Astrocyte (in vitro differentiated cells and primary cell): ENCODE results near the gene RSPH10B. TPM values are rescaled to one million over a fixed set of nuclear protein-coding genes. Genes with fewer than 3 reads are reported as not detected.
"Not testable (repeated sequence)": the region's sequence is repeated elsewhere in the genome, so short reads cannot be mapped to it uniquely, and the experiment has no call there.

Experiments
- DNase-seq: peaks from one replicate; pipeline ENCODE4 v3.0.0-alpha.2; 2010; ENCODE audit warnings: low read depth
- FAIRE-seq: peaks from 2 replicates; lab custom pipeline; 2011; peaks lifted over from hg19 to GRCh38; lab: Jason Lieb, UNC
- H2AFZ ChIP-seq: 2 replicates; pipeline ENCODE4 v1.6.0; 2012; ENCODE audit warnings: low read depth, low read length, inconsistent platforms
- H3K27ac ChIP-seq: 2 replicates; pipeline ENCODE4 v1.5.1; 2011; ENCODE audit warnings: low read depth, low read length, inconsistent platforms
- H3K27me3 ChIP-seq: 2 replicates; pipeline ENCODE4 v1.6.0; 2011; ENCODE audit warnings: low read length, inconsistent platforms; ENCODE audit not compliant: insufficient read depth
- H3K36me3 ChIP-seq: 2 replicates; pipeline ENCODE4 v1.5.1; 2011; ENCODE audit warnings: low read length, inconsistent platforms; ENCODE audit not compliant: insufficient read depth
- H3K4me1 ChIP-seq: 2 replicates; pipeline ENCODE4 v1.5.1; 2011; ENCODE audit warnings: low read length, inconsistent platforms; ENCODE audit not compliant: insufficient read depth
- H3K4me2 ChIP-seq: 2 replicates; pipeline ENCODE4 v1.6.0; 2012; ENCODE audit warnings: low read length, inconsistent platforms
- H3K4me3 ChIP-seq: 2 replicates; pipeline ENCODE4 v1.5.1; 2011; ENCODE audit warnings: low read depth, mild to moderate bottlenecking, low read length, inconsistent platforms; ENCODE audit not compliant: insufficient read depth
- H3K79me2 ChIP-seq: 2 replicates; pipeline ENCODE4 v1.6.0; 2012; ENCODE audit warnings: mild to moderate bottlenecking, low read length, inconsistent platforms; ENCODE audit not compliant: insufficient read depth
- H3K9ac ChIP-seq: 2 replicates; pipeline ENCODE4 v1.6.0; 2012; ENCODE audit warnings: mild to moderate bottlenecking, low read length, inconsistent platforms
- H3K9me3 ChIP-seq: 2 replicates; pipeline ENCODE4 v1.5.1; 2012; ENCODE audit warnings: low read depth, mild to moderate bottlenecking, low read length, inconsistent platforms; ENCODE audit not compliant: insufficient read depth
- H4K20me1 ChIP-seq: 2 replicates; pipeline ENCODE4 v1.6.0; 2012; ENCODE audit warnings: low read length, inconsistent platforms; ENCODE audit not compliant: insufficient read depth
- H3K27ac Mint-ChIP-seq: one replicate; pipeline ENCODE4 v1.8.0; 2021; ENCODE audit warnings: mild to moderate bottlenecking, mixed read lengths; ENCODE audit not compliant: unreplicated experiment
- H3K27me3 Mint-ChIP-seq: one replicate; pipeline ENCODE4 v1.8.0; 2021; ENCODE audit warnings: low read depth, mixed read lengths; ENCODE audit not compliant: unreplicated experiment
- H3K36me3 Mint-ChIP-seq: one replicate; pipeline ENCODE4 v1.8.0; 2021; ENCODE audit warnings: low read depth, mixed read lengths; ENCODE audit not compliant: unreplicated experiment
- H3K4me1 Mint-ChIP-seq: one replicate; pipeline ENCODE4 v1.8.0; 2021; ENCODE audit warnings: low read depth, mixed read lengths; ENCODE audit not compliant: unreplicated experiment
- H3K4me3 Mint-ChIP-seq: one replicate; pipeline ENCODE4 v1.8.0; 2021; ENCODE audit warnings: mild to moderate bottlenecking, moderate library complexity, mixed read lengths; ENCODE audit not compliant: unreplicated experiment
- H3K9me3 Mint-ChIP-seq: one replicate; pipeline ENCODE4 v1.8.0; 2021; ENCODE audit warnings: mild to moderate bottlenecking, mixed read lengths; ENCODE audit not compliant: unreplicated experiment
- total RNA-seq: library from RNA; stranded (reverse); gene quantifications from 2 replicates; pipeline ENCODE4 v1.2.1, GENCODE V29; 2021

RSPH10B gene
- total RNA-seq, 1 donor from 2014 or later, result not detected

DNA sequence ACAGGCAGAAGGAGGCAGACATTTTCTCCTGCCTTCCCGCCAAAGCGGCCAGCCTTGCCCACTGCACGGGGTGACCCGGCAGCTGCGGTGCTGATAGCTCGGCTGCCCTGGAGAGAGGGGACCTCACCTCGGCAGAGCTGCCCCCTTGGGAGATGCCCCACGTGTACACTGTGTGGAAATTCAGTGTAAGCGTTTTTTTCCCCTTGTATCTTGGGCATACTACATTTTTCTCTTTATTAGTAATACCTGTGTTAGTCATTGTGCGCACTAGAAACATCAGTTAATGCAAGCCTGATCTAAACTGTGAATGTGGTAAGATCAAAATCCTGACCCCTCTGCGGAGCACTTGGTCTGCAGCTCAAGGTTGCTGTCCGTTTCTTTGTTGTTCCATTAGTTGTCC, 45.9 kb downstream of the RSPH10B start:
- DNase-seq, H4K20me1 ChIP-seq, H3K9me3 Mint-ChIP-seq, H3K4me3 Mint-ChIP-seq, H3K27ac Mint-ChIP-seq, H3K4me1 ChIP-seq, H3K4me2 ChIP-seq, FAIRE-seq, H3K36me3 Mint-ChIP-seq, H3K27me3 Mint-ChIP-seq, H3K4me1 Mint-ChIP-seq, H3K36me3 ChIP-seq, H3K79me2 ChIP-seq, H3K9me3 ChIP-seq, H3K9ac ChIP-seq, H3K27ac ChIP-seq, H3K4me3 ChIP-seq, H3K27me3 ChIP-seq, H2AFZ ChIP-seq: not testable (repeated sequence)

DNA sequence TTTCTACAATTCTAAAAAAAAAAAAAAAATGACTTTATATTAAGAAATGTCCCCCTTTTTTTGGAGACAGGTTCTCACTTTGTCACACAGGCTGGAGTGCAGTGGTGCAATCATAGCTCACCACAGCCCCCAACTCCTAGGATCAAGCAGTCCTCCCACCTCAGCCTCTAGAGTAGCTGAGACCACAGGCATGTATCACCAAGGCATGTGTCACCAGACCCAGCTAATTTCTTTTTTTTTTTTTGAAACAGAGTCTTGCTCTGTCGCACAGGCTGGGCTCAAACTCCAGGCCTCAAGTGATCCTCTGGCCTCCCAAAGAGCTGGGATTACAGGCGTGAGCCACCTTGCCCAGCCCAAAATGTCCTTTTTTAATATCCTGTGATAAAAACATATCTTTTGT, 46.3 kb downstream of the RSPH10B start:
- not testable (repeated sequence) for H3K4me3 Mint-ChIP-seq, H4K20me1 ChIP-seq, H2AFZ ChIP-seq, H3K9me3 Mint-ChIP-seq, H3K79me2 ChIP-seq, H3K4me1 ChIP-seq, H3K27ac ChIP-seq, H3K4me1 Mint-ChIP-seq, FAIRE-seq, H3K4me2 ChIP-seq, H3K27me3 Mint-ChIP-seq, DNase-seq, H3K9me3 ChIP-seq, H3K9ac ChIP-seq, H3K36me3 ChIP-seq, H3K27me3 ChIP-seq, H3K36me3 Mint-ChIP-seq, H3K4me3 ChIP-seq, H3K27ac Mint-ChIP-seq

DNA sequence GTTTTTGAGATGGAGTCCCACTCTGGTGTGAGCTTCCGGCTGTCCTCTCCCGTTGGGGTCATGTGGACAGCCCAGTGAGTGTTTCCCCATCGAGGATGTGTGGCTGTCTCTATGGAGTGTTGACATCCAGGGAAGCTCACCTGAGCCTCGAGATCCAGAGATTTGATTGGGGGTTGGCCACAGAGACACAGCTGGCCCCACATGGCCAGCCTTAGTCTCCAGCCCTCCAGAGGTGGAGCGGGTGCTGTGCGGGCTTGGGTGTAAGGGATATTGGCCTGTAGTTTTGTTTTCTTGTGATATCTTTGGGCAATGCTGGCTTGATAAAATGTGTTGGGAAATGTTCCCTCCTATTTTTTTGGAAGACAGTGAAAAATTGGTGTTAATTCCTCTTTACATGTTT, 54.0 kb downstream of the RSPH10B start:
- H3K79me2 ChIP-seq, H3K4me1 ChIP-seq, H3K4me2 ChIP-seq, H3K27ac ChIP-seq, H3K36me3 Mint-ChIP-seq, DNase-seq, H3K9ac ChIP-seq, H3K27me3 Mint-ChIP-seq, H3K4me1 Mint-ChIP-seq, H3K4me3 ChIP-seq, H4K20me1 ChIP-seq, H3K9me3 Mint-ChIP-seq, H3K36me3 ChIP-seq, H2AFZ ChIP-seq, H3K9me3 ChIP-seq, H3K27me3 ChIP-seq, FAIRE-seq, H3K4me3 Mint-ChIP-seq, H3K27ac Mint-ChIP-seq: not testable (repeated sequence)

DNA sequence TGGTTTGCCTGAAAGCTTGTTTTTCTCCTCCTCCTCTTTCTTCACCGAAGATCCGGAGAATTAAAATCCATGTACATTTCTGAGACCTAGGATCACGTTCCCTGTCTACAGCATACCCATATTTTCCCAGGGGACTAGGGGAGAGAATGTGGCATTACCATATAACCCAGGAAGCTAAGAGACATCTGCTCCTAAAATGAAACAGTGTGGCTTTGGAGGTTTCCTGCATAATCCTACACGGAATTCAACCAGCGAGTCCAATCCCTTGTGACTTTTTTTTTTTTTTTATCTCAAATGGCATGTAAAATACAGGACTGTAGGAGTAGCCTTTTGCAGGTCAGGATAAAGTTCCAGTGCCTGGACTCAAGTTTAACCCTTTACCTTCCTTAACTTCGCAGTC, 61.7 kb downstream of the RSPH10B start:
- DNase-seq, H3K9me3 ChIP-seq, H3K27me3 ChIP-seq, H4K20me1 ChIP-seq, H3K9ac ChIP-seq, H3K4me2 ChIP-seq, H3K36me3 ChIP-seq, H3K36me3 Mint-ChIP-seq, H3K27ac ChIP-seq, H3K4me3 Mint-ChIP-seq, H3K4me3 ChIP-seq, H3K27ac Mint-ChIP-seq, FAIRE-seq, H3K4me1 ChIP-seq, H3K27me3 Mint-ChIP-seq, H3K9me3 Mint-ChIP-seq, H3K4me1 Mint-ChIP-seq, H3K79me2 ChIP-seq, H2AFZ ChIP-seq: not testable (repeated sequence)

DNA sequence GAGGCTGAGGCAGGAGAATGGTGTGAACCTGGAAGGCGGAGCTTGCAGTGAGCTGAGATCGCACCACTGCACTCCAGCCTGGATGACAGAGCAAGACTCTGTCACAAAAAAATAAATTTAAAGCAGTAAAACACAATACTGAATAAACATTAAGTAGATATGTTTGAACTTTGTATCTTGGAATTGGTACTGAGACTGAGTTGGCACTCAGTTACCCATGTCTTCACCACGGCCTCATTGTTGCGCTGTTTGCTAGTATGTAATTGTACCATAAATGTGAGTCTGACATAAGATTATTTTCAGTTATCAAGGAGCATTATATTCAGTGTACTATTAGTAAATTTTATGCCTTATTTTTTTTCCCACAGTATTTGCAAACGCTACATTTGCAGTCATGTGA, 65.8 kb downstream of the RSPH10B start:
- not testable (repeated sequence) for H3K4me1 ChIP-seq, H3K9ac ChIP-seq, H3K27ac ChIP-seq, H3K4me1 Mint-ChIP-seq, H3K4me3 ChIP-seq, H3K9me3 Mint-ChIP-seq, H3K27ac Mint-ChIP-seq, H3K27me3 Mint-ChIP-seq, H3K79me2 ChIP-seq, H3K9me3 ChIP-seq, H3K36me3 ChIP-seq, H2AFZ ChIP-seq, H3K36me3 Mint-ChIP-seq, H3K4me3 Mint-ChIP-seq, H3K27me3 ChIP-seq, H4K20me1 ChIP-seq, DNase-seq, H3K4me2 ChIP-seq
- peak; percentile 32 for FAIRE-seq

DNA sequence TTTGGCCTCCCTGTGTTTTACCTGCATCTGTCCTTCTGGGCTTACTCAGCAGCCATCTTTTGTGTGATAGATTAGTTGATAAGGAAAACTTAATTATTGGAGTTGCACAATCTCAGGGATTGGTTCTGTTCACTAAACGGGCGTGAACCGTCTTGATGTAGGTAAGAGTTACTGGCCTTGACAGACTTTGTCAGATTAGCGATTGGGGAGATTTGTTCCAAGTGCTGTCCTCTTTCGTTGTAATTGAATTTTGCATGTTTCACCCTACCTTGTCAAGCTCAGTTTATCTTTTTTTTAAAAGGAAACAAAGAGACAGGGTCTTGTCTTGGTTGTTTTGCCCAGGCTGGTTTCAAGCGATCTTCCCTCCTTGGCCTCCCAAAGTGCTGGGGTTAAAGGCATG, 67.5 kb downstream of the RSPH10B start:
- not testable (repeated sequence) for H3K79me2 ChIP-seq, DNase-seq, H3K27me3 ChIP-seq, H3K4me3 Mint-ChIP-seq, H2AFZ ChIP-seq, H3K27me3 Mint-ChIP-seq, H4K20me1 ChIP-seq, H3K36me3 Mint-ChIP-seq, H3K9me3 ChIP-seq, H3K36me3 ChIP-seq, H3K27ac ChIP-seq, H3K4me3 ChIP-seq, H3K4me2 ChIP-seq, H3K4me1 ChIP-seq, H3K9ac ChIP-seq, H3K9me3 Mint-ChIP-seq, H3K4me1 Mint-ChIP-seq, FAIRE-seq, H3K27ac Mint-ChIP-seq
